Motor neuron (in vitro differentiated cells): ENCODE results near the gene PKIG. TPM values are rescaled to one million over a fixed set of nuclear protein-coding genes. Genes with fewer than 3 reads are reported as not detected.

Source experiments
- total RNA-seq, 8 experiments: library from RNA; unstranded; fragments of 300-600 nt; gene quantifications; 2 replicates each; pipeline versions ENCODE4 v1.2.3 to v1.2.4, GENCODE V29; 2022

Gene PKIG
- total RNA-seq, 8 experiments from 2014 or later: 16.5 to 92.6 (median 28.5) TPM

Other genes starting within 250 kb of the PKIG start
- not detected for gene R3HDML, start 245.5 kb upstream of the PKIG start, total RNA-seq
- under 1 TPM in 6 of 8 experiments, not detected in 2; 0.09 to 0.62 (median 0.17) TPM for gene HNF4A, start 226.9 kb upstream of the PKIG start, total RNA-seq
- 10 to 100 TPM in 5 of 8 experiments, 1 to 10 TPM in 3; 7.1 to 18.9 (median 11.9) TPM for gene TTPAL, start 106.7 kb upstream of the PKIG start, total RNA-seq
- 100 to 1,000 TPM in 1 of 8 experiments, 10 to 100 TPM in 7; 39.3 to 108 (median 61.1) TPM for gene SERINC3, start 60.5 kb upstream of the PKIG start, total RNA-seq
- gene ADA, start 69.1 kb downstream of the PKIG start, total RNA-seq: 1 to 10 TPM; 1.9 to 8.9 (median 4.7) TPM
- gene CCN5, start 132.8 kb downstream of the PKIG start, total RNA-seq: 10 to 100 TPM in 1 of 8 experiments, 1 to 10 TPM in 2, under 1 TPM in 5; 0.13 to 14.4 (median 0.68) TPM
- 1 to 10 TPM in 2 of 8 experiments, under 1 TPM in 6; 0.13 to 2.2 (median 0.52) TPM for gene KCNK15, start 163.3 kb downstream of the PKIG start, total RNA-seq
- 10 to 100 TPM in 5 of 8 experiments, 1 to 10 TPM in 2, under 1 TPM in 1; 0.71 to 27.1 (median 16.0) TPM for gene RIMS4, start 228.0 kb downstream of the PKIG start, total RNA-seq